Ectodermal cell (in vitro differentiated cells): Measurements from ENCODE around the gene SEMA5A.

Experiments used
- H3K27ac ChIP-seq: 2 replicates; pipeline ENCODE4 v1.7.0; 2013; ENCODE audit warnings: mild to moderate bottlenecking, low read depth, low read length; ENCODE audit not compliant: insufficient read depth, poor library complexity, severe bottlenecking
- H3K27me3 ChIP-seq: 2 replicates; pipeline ENCODE4 v1.7.0; 2013; ENCODE audit warnings: mild to moderate bottlenecking, low read length; ENCODE audit not compliant: insufficient read depth, control insufficient read depth, poor library complexity, severe bottlenecking
- H3K36me3 ChIP-seq: one replicate; pipeline ENCODE4 v1.7.0; 2013; ENCODE audit warnings: low read length; ENCODE audit not compliant: control insufficient read depth, insufficient read depth
- H3K4me1 ChIP-seq: one replicate; pipeline ENCODE4 v1.7.0; 2013; ENCODE audit warnings: low read length; ENCODE audit not compliant: control insufficient read depth, insufficient read depth
- H3K4me3 ChIP-seq: 2 replicates; pipeline ENCODE4 v1.7.0; 2013; ENCODE audit warnings: low read depth, low read length, control low read depth; ENCODE audit not compliant: insufficient read depth
- H3K9me3 ChIP-seq: 2 replicates; pipeline ENCODE4 v1.7.0; 2013; ENCODE audit warnings: mild to moderate bottlenecking, low read length, moderate library complexity; ENCODE audit not compliant: control insufficient read depth
- whole genome bisulfite sequencing, 2 experiments: methylation state at CpG; one replicate each; pipeline ENCODE4 v1.1.7; 2013; ENCODE audit warnings: missing lambda C conversion rate in 2 of 2; 5-methylcytosine and 5-hydroxymethylcytosine counted together

SEMA5A gene

GRCh38 chr5:9390113-9390512 is 155.8 kb downstream of the SEMA5A start:
- H3K4me3 ChIP-seq: no peak overlapping the region
- H3K4me1 ChIP-seq: no peaks in the 10 kb centered on the region
- H3K9me3 ChIP-seq: no peaks in the 10 kb centered on the region
- no peak overlapping the region for H3K27ac ChIP-seq
- H3K36me3 ChIP-seq: no peaks in the 10 kb centered on the region
- no peaks in the 10 kb centered on the region for H3K27me3 ChIP-seq
- 95 to 100% methylated on average over 1 of the region's 1 CpG for WGBS, 2 experiments

GRCh38 chr5:9388941-9389674 is 156.8 kb downstream of the SEMA5A start:
- no peaks in the 10 kb centered on the region for H3K9me3 ChIP-seq
- no peaks in the 10 kb centered on the region for H3K4me1 ChIP-seq
- H3K27me3 ChIP-seq: no peaks in the 10 kb centered on the region
- no peaks in the 10 kb centered on the region for H3K36me3 ChIP-seq
- 91 to 92% methylated on average over 5 of the region's 5 CpGs for WGBS, 2 experiments
- H3K4me3 ChIP-seq: no peak overlapping the region
- H3K27ac ChIP-seq: no peak overlapping the region

GRCh38 chr5:9387879-9388278 is 158.0 kb downstream of the SEMA5A start:
- Histone ChIP-seq H3K27ac (no peak overlapping the region), H3K4me1 (no peaks in the 10 kb centered on the region), H3K4me3 (no peak overlapping the region), H3K36me3 (no peaks in the 10 kb centered on the region), H3K27me3 (no peaks in the 10 kb centered on the region), H3K9me3 (no peaks in the 10 kb centered on the region)
- WGBS, 2 experiments: 89% methylated on average over 3 of the region's 3 CpGs; no CpG with 5 or more reads in 1 of the 2 experiments

- Histone ChIP-seq H3K36me3 (no peaks in the 10 kb centered on the region), H3K4me1 (no peaks in the 10 kb centered on the region), H3K27me3 (no peaks in the 10 kb centered on the region), H3K4me3 (no peak overlapping the region), H3K27ac (no peak overlapping the region), H3K9me3 (no peaks in the 10 kb centered on the region)
- WGBS, 2 experiments: 92 to 96% methylated on average over 4 of the region's 4 CpGs
These were observed 158.9 kb downstream of the SEMA5A start for GRCh38 chr5:9386945-9387344.

GRCh38 chr5:9382522-9382921 is 163.4 kb downstream of the SEMA5A start:
- H3K27me3 ChIP-seq: no peaks in the 10 kb centered on the region
- no peaks in the 10 kb centered on the region for H3K36me3 ChIP-seq
- H3K9me3 ChIP-seq: no peaks in the 10 kb centered on the region
- H3K4me1 ChIP-seq: no peaks in the 10 kb centered on the region
- H3K4me3 ChIP-seq: no peak overlapping the region
- no peak overlapping the region for H3K27ac ChIP-seq
- 95 to 100% methylated on average over 1 of the region's 1 CpG for WGBS, 2 experiments

GRCh38 chr5:9381464-9381863 is 164.4 kb downstream of the SEMA5A start:
- no peaks in the 10 kb centered on the region for H3K36me3 ChIP-seq

GRCh38 chr5:9380109-9380508 is 165.8 kb downstream of the SEMA5A start:
- Histone ChIP-seq H3K4me1 (no peaks in the 10 kb centered on the region), H3K27me3 (no peaks in the 10 kb centered on the region), H3K27ac (no peak overlapping the region), H3K9me3 (no peaks in the 10 kb centered on the region), H3K36me3 (no peaks in the 10 kb centered on the region), H3K4me3 (no peak overlapping the region)
- WGBS, 2 experiments: 96% methylated on average over 7 of the region's 7 CpGs

More at GRCh38 chr5:9381464-9381863, 164.4 kb downstream of the SEMA5A start:
- Histone ChIP-seq H3K4me1 (no peaks in the 10 kb centered on the region), H3K4me3 (no peak overlapping the region), H3K27me3 (no peaks in the 10 kb centered on the region), H3K27ac (no peak overlapping the region), H3K9me3 (no peaks in the 10 kb centered on the region)

GRCh38 chr5:9376363-9377117 is 169.3 kb downstream of the SEMA5A start:
- Histone ChIP-seq H3K27me3 (no peaks in the 10 kb centered on the region), H3K4me3 (no peak overlapping the region), H3K27ac (no peak overlapping the region), H3K36me3 (no peaks in the 10 kb centered on the region), H3K4me1 (no peaks in the 10 kb centered on the region), H3K9me3 (no peaks in the 10 kb centered on the region)
- 84 to 85% methylated on average over 8 to 9 of the region's 9 CpGs for WGBS, 2 experiments

GRCh38 chr5:9375756-9376155 is 170.1 kb downstream of the SEMA5A start:
- no peak overlapping the region for H3K27ac ChIP-seq
- 92 to 99% methylated on average over 2 of the region's 2 CpGs for WGBS, 2 experiments
- no peaks in the 10 kb centered on the region for H3K4me1 ChIP-seq
- no peak overlapping the region for H3K4me3 ChIP-seq
- H3K36me3 ChIP-seq: no peaks in the 10 kb centered on the region
- H3K27me3 ChIP-seq: no peaks in the 10 kb centered on the region
- no peaks in the 10 kb centered on the region for H3K9me3 ChIP-seq

GRCh38 chr5:9374025-9374424 is 171.8 kb downstream of the SEMA5A start:
- no peaks in the 10 kb centered on the region for H3K4me1 ChIP-seq
- no peaks in the 10 kb centered on the region for H3K36me3 ChIP-seq
- H3K4me3 ChIP-seq: no peak overlapping the region
- H3K27ac ChIP-seq: no peak overlapping the region
- no peaks in the 10 kb centered on the region for H3K27me3 ChIP-seq
- H3K9me3 ChIP-seq: no peaks in the 10 kb centered on the region
- WGBS, 2 experiments: 92 to 93% methylated on average over 4 of the region's 4 CpGs
